GM20431 (cell line): ENCODE measurements around the gene ATG2B.
"Not testable (repeated sequence)": the region's sequence is repeated elsewhere in the genome, so short reads cannot be mapped to it uniquely, and the experiment has no call there.

Experiments
- in situ Hi-C: fragments of 300-500 bp; cut with MseI, MboI; formaldehyde crosslinking; loops from one replicate; pipeline ENCODE4 v1.15.0; 2020; ENCODE audit warnings: low sequenced_read_pairs; ENCODE audit not compliant: unreplicated experiment

Gene ATG2B

DNA sequence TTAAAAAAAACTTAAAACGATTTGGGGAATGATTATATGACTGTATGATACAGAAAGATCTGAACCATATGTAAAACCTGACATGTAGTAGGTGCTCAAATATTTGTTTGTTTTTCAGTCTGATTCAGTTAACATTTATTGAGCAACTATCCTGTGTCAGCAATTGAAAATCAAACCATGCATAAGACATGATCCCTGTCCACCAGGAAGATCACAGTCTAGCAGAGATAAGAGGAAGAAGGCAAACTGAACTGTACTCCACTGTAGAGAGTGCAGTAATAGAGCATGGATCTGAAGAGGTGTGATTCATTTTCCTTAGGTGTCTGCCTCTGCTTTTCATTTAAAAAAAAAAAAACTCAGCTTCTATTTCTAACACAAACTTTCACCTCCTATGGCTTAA lies 20.9 kb upstream of the ATG2B start:
- in situ Hi-C loops: no loop called here

DNA sequence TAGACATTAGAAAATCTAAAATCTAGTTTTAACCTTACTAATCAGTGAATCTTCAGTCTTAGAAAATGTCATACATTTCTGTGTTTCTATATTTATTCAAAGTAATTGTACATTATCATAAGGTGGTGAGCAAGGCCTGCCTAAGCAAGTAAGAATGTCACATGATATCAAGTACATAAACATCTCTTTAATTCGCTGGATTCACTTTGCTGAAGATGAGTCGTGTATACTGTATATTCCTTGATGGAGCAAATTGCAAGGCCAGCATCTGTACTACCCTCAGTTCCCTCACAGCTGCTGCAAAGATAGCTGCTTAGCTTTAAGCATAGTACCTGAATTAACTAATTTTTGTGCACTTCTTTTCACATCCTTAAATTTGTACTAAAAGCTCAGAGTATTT lies 20.3 kb upstream of the ATG2B start:
- in situ Hi-C loops: no loop called here

DNA sequence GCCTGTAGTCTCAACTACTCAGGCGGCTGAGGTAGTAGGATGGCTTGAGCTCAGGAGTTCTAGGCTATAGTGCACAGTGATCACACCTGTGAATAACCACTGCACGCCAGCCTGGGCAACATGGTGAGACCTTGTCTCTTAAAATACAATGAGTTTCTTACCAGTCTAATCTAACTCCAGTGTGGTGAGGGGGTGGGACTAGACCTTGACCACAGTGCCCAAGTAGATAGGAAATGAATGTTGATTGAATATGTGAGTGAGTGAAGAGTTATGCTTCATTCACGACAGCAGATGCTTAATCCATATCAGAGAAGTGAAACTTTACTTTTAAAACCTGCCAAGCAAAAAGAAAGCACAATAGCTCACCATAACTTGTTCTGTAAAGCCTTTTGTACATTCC lies 17.6 kb upstream of the ATG2B start:
- in situ Hi-C loops: no loop called here

DNA sequence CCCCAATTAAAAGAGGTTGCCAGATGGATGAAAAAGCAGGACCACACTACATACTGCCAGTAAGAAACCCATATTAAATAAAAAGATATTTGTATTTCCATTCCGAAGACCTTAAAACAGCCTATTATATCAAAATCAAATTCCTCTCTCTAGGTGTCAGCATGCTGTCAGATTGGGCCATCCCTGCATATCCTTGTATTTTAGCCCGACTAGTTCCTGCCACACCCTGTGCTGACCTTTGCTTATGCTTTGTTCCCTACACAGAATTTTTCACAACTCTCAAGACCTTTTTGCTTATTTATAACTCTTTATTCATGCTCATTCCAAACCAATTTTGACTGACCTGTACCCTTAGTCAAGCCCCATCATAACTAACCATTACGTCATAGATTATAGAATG lies 13.0 kb upstream of the ATG2B start:
- in situ Hi-C loops: no loop called here

DNA sequence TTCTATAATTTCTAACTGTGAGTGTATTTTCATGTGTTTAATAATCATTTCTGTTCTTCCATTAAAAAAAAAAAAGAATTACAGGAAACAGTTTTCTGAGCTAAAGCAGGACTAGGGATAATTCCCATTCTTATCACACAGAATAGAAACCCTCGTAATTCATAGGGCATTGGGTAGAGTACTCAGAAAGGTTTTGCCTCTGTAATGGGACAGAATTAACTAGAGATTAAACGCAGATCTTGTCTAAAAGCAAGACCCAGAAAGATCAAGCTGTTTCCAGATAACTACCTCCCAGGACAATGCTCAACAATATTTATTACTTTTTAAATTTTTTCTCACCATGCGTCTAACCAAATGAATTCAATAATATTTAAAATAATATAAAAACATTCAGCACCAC lies 10.4 kb upstream of the ATG2B start:
- in situ Hi-C loops: no loop called here

DNA sequence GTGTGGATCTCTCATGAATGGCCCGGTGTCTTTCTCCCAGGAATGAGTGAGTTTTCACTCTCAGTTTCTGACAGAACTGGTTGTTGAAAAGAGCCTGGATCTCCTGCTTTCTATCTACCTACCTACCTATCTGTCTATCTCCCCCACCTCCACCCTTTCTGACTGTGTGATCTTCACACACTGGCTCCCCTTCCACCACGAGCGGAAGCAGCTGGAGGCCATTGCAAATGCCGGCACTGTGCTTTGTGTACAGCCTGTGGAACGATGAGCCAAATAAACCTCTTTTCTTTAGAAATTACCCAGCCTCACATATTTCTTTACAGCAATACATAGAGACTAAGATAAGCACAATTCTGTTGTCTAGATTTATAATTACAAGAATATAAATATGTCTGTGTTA lies 7.4 kb upstream of the ATG2B start:
- in situ Hi-C loops: no loop called here

DNA sequence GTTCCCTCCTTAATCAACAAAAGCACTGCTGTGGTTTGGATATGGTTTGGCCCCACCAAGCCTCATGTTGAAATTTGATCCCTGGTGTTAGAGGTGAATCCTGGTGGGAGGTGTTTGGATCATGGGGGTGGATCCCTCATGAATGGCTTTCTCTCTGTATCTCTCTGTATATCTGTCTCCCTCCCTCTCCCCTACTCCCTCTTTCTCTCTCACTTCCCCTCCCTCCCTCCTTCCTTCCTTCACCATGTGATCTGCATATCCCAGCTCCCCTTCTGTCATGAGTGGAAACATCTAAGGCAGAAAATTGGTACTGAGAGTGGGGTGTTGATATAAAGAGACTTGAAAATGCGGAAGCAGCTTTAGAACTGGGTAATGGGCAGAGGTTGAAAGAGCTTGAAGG lies 5.4 kb upstream of the ATG2B start:
- in situ Hi-C loops: no loop called here

DNA sequence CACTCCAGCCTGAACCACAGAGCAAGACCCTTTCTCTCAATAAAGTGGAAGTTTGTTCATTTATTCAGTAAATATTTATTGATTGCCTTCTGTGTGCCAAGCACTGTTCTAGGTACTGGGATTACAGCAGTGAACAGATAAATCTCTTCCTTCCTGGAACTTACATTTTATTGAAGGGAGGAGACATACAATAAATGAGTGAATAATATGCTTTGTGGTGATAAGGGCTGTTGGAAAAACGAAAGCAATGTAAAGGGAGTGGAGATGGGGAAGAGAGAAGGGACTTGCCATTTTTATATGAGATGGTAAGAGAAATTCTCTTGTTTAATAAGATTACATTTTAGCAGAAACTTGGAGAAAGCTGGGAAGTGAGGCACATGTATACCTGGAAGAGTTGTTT lies 1.8 kb upstream of the ATG2B start:
- in situ Hi-C loops: no loop called here

DNA sequence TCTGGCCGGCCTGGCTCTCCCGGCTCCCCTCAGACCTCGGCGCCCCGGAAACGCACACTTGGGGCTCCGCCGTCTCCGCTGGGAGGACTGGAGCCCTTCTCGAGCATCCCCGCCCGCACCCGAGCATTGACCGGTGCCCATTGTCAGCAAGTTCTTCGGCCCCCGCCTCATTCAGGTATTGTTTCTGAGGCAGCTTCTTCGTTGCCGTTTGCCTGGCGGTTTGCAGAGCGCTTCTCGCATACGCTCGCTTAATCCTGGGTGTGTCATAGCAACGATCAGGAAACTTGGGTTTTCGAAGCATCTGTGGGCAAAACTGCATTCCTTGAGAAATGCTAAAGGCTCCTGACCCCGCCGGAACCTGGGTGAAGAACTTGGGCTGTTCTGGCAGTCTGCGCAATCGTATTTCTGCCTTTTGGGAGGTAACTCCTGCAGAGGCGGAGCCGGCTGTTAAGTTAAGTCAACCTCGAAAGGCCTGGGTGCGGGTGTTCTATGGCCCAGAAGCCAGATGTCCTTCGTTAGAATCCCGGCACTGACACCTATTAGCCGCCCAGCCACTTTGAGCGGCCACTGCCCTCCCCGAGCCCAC lies 703 bp upstream of the ATG2B start:
- in situ Hi-C loops: no loop called here

DNA sequence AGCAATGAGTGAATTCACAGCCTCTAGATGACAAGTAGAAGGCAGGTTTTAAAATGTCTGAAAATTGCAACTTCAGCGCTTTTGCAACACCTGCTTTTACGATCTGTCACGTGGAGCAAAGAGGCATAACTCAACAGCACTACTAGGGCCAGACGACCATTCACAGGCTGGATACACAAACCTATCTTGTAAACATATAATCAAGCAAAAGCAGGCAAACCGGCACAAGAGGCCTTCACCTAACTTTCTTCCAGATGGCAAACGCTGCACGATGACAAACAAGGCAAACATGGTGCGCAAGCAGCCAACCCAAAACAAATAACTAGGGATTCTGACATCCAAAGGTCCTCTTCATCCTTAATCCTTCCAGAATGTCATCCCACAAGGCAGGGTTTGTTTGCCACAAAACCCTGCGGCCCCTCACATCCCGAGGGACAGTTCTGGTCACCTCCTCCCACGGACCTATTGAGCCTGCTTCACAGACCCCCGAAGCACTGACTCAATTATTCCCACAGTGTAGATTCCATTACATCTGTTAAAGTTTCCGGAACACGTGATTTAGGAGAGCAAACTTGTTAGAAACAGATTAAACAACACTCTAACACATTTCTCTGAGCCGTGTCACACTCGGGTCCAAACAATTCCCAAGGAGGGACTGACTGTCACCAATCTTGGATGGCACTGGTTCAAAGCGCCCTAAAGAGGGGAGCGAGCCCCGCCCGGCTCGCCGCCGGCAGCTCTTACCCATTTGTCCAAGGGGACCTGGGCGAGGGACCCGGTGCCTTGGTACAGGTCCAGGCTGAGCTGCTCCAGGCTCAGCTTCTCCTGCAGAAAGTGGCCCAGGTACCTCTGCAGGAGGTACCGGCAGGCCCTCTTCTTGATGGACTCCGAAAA lies 823 bp downstream of the ATG2B start:
- in situ Hi-C loops: no loop called here

DNA sequence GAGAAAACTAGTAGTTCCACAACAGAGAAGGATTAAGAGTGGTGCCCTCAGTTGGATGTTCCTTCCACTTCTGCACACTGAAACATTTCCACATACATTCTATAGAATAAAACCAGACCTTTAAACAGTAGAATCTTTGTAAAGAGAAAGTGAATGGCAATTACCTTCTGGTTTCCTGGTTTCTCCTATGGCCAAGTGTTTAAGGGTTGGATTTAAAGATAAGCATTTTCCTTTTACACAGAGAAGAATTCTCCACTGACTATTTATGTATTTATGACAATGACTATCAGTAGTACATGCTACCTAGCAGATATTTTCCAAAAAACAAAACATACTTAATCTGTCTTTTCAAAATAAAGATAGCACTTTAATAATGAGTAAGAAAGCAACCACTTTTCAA lies 3.2 kb downstream of the ATG2B start:
- in situ Hi-C loops: no loop called here

DNA sequence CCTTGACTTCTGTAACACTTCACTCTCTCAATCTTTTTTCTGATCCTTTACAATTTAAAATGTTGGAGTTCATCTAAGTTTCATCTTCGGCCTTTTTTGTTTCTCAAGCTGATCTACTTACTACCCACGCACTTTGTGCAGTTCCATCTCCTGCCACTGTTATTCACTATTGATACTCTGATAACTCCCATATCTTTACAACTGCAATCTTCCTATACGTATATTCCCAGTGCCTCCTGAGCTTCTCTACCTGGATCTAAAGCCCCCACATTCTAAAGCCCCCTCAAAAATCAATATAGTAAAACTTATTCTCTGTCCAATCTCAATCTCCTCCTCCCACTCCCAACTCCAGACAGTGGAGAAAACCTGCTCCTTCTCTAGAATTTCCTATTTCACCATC lies 5.9 kb downstream of the ATG2B start:
- in situ Hi-C loops: no loop called here

DNA sequence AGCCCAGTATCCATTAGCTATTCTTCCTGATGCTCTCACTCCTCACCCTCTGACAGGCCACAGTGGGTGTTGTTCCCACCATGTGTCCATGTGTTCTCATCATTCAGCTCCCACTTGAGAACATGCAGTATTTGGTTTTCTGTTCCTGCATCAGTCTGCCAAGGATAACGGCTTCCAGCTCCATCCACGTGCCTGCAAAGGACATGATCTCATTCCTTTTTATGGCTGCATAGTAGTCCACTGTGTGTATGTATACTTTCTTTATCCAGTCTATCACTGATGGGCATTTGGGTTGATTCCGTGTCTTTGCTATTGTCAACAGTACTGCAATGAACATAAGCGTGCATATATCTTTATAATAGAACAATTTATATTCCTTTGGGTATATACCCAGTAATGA lies 8.9 kb downstream of the ATG2B start:
- in situ Hi-C loops: no loop called here

DNA sequence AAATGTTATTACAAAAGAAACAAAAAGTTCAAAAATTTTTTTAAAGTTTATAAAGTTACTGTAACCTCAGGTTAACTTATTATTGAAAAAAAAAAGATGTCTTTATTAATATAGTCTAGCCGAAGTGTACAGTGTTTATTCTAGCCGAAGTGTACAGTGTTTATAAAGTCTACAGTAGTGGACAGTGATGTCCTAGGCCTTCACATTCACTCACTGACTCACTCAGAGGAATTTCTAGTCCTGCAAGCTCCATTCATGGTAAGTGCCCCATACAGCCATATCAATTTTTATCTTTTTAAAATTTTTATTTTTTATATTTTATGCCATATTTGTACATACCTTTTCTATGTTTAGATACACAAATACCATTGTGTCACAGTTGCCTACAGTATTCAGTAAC lies 10.4 kb downstream of the ATG2B start:
- in situ Hi-C loops: no loop called here

DNA sequence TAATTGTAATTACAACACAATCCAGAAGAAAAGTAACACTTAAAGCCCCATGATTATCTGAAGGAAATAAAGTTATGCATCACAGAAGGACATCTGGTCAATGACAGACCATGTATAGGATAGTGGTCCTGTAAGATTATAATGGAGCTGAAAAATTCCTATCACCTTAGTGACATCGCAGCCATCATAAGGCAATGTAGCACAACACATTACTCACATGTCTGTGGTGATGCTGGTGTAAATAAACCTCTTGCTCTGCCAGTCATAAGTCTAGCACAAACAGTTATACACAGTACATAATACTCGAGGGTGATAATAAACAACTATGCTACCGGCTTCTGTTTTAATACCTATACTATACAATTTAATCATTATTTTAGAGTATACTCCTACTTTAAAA lies 11.2 kb downstream of the ATG2B start:
- in situ Hi-C loops: no loop called here

DNA sequence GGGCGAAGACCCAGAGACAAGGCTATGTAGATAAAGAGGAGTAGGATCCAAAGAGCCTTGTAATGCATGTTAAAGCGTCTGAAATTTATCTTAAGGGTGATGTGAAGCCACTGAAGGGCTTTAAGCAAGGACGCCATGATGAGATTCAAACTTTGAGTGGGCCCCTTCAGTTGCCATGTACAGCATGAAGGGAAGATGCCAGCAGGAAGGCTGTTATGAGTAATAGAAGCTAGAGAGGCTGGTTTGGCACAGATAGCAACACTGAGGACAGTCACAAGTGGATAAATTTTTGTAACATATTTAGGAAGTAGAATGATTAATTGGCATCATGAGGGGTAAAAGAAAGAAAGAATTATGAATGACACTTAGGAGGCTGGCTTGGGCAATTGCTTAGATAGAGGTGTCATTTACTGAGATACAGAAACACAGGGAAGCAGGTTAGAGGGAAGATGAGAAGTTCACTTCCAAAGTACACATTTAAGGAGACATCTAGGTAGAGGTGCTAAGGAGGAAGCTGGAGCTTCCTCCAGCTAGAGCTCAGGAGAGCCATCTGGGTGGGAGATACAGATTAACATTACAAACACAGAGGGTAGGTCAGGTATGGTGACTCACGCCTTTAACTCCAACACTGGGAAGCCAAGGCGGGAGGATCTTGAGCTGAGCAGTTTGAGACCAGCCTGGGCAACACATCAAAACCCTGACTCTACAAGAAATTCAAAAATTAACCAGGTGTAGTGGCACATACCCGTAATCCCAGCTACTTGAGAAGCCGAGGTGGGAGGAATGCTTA lies 13.7 kb downstream of the ATG2B start:
- in situ Hi-C loops: no loop called here

DNA sequence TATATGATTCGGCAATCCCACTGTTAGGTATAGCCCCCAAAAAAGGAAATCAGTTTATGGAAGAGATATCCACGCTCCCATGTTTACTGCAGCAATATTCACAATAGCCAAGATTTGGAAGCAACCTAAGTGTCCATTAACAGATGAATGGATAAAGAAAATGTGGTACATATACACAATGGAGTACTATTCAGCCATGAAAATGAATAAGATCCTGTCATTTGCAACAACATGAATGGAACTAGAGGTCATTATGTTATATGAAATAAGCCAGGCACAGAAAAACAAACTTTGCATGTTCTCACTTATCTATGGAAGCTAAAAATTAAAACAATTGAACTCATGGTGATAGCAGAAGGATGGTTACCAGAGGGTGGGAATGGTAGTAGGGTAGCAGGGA lies 15.2 kb downstream of the ATG2B start:
- in situ Hi-C loops: not testable (repeated sequence)

DNA sequence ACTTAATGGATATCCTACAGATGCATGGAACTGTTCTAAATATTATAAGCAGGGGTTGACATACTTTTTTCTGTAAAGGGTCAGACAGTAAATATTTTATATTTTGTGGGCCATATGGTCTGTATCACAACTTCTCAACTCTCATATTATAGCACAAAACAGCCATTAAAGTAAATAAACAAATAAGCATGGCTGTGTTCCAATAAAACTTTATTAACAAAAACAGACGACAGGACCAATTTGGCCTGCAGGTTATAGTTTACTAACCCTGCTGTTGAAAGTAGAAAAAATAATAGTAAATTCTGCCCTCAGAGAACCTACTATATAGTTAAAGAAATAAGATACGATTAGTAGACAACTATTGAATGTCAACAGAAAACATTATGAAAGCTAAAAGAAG lies 17.5 kb downstream of the ATG2B start:
- in situ Hi-C loops: no loop called here

DNA sequence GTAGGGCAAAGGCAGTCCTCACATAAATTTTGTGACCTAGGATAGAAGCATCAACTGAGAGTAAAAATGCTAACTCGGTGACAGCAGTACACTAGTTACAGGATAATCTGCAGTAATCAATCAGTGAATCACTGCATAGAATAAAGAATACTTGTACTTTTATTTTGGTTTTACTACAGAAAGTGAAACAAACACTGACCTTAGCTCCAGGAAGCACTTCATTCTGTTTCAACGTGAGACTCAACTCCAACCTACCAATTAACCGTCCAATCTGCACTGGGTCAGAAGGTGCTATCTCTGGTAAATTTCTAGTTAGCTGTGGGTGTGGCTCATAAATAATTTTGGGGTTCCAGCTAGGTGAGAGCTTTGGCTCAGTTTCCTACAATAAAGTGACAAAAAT lies 21.8 kb downstream of the ATG2B start:
- in situ Hi-C loops: no loop called here

DNA sequence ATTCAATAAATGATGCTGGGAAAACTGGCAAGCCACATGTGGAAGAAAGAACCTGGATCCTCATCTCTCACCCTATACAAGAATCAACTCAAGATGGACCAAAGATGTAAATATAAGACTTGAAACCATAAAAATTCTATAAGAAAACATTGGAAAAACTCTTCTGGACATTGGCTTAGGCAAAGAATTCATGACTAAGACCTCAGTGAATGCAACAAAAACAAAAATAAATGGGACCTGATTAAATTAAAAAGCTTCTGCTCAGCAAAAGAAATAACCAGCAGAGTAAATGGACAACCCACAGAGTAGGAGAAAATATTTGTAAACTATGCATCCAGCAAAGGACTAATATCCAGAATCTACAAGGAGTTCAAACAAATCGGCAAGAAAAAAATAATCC lies 24.6 kb downstream of the ATG2B start:
- in situ Hi-C loops: no loop called here

DNA sequence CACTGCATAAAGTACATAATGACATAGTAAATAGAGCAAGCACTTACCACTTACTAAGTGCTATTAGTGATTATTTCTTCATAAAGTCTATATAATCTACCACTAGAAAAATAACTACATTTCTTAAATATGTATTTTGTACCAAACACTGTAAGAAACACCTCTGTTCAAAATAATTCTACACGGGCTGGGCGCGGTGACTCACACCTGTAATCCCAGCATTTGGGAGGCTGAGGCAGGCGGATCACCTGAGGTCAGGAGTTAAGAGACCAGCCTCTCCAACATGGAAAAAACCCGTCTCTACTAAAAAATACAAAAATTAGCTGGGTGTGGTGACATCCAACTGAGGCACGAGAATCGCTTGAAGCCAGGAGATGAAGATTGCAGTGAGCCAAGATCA lies 38.9 kb downstream of the ATG2B start:
- in situ Hi-C loops: no loop called here
